Activated CD8-positive, alpha-beta memory T cell treated with anti-CD3 and anti-CD28 coated beads, Interleukin-2, amount 50 U/mL, for 24 hours (primary cell): ENCODE data around the gene PPIL1.

Experiments used
- DNase-seq: peaks from one replicate; pipeline ENCODE4 v3.0.0-alpha.2; 2020; ENCODE audit errors: extremely low read depth

Gene PPIL1

GRCh38 chr6:36888654-36889481 is 14.3 kb upstream of the PPIL1 start:
- no peak for DNase-seq

GRCh38 chr6:36888115-36888643 is 13.6 kb upstream of the PPIL1 start:
- no peak for DNase-seq

GRCh38 chr6:36886950-36887618 is 12.5 kb upstream of the PPIL1 start:
- DNase-seq: no peak

GRCh38 chr6:36885461-36886401 is 11.1 kb upstream of the PPIL1 start, which contains the start of gene C6orf89:
Gene C6orf89 (plus strand): TSS chr6:36885952. CDS start chr6:36899445, 13,493 bp downstream.
- DNase-seq: peak; percentile 94

- no peak for DNase-seq
These were observed 10.0 kb upstream of the PPIL1 start for GRCh38 chr6:36884610-36885009.

GRCh38 chr6:36875250-36875633 is 639 bp upstream of the PPIL1 start:
- DNase-seq: no peak

- no peak for DNase-seq
These were observed 776 bp downstream of the PPIL1 start for GRCh38 chr6:36873612-36874442.

- DNase-seq: no peak
These were observed 1.5 kb downstream of the PPIL1 start for GRCh38 chr6:36873115-36873514.

GRCh38 chr6:36871686-36872085 is 2.9 kb downstream of the PPIL1 start:
- no peak for DNase-seq

GRCh38 chr6:36867471-36868224 is 7.0 kb downstream of the PPIL1 start:
- no peak for DNase-seq

GRCh38 chr6:36865835-36866234 is 8.8 kb downstream of the PPIL1 start:
- no peak for DNase-seq

GRCh38 chr6:36863670-36864540 is 10.7 kb downstream of the PPIL1 start:
- no peak for DNase-seq

GRCh38 chr6:36862848-36863382 is 11.7 kb downstream of the PPIL1 start:
- DNase-seq: no peak

GRCh38 chr6:36862164-36862847 is 12.3 kb downstream of the PPIL1 start:
- no peak for DNase-seq

GRCh38 chr6:36860126-36860525 is 14.5 kb downstream of the PPIL1 start:
- no peak for DNase-seq

GRCh38 chr6:36858407-36858981 is 16.1 kb downstream of the PPIL1 start:
- no peak for DNase-seq

- no peak for DNase-seq
These were observed 17.3 kb downstream of the PPIL1 start for GRCh38 chr6:36857325-36857724.

- DNase-seq: no peak
These were observed 18.3 kb downstream of the PPIL1 start for GRCh38 chr6:36856277-36856676.
